H7 (cell line): ENCODE data around the gene AKT2. TPM values are rescaled to one million over a fixed set of nuclear protein-coding genes. Genes with fewer than 3 reads are reported as not detected.

Experiments
- DNase-seq: peaks from one replicate; pipeline ENCODE4 v3.0.0; 2012
- H3K27me3 ChIP-seq: 2 replicates; pipeline ENCODE4 v1.6.0; 2011; ENCODE audit warnings: mild to moderate bottlenecking, low read length; ENCODE audit not compliant: control insufficient read depth, insufficient read depth
- H3K36me3 ChIP-seq: replicated peaks from 2 replicates; pipeline ENCODE4 v1.5.1; 2011; ENCODE audit warnings: low read length; ENCODE audit not compliant: control insufficient read depth, insufficient read depth
- H3K4me3 ChIP-seq: 2 replicates; pipeline ENCODE4 v1.5.1; 2011; ENCODE audit warnings: low read depth, mild to moderate bottlenecking, control low read depth, low read length, moderate library complexity; ENCODE audit not compliant: insufficient read depth
- total RNA-seq: library from RNA; depleted of rRNA; stranded (reverse); fragments of >200 nt; shearing (Covaris generic); gene quantifications from 2 replicates; pipeline ENCODE4 v1.2.3, GENCODE V29; 2014

AKT2 gene
- total RNA-seq, 1 experiment from 2014 or later: 126 TPM

GRCh38 chr19:40233811-40234389, 51.2 kb downstream of the AKT2 start:
- H3K36me3 ChIP-seq: peaks cover 4% of the 10 kb centered on the region
- no peak for DNase-seq
- no peaks in the 10 kb centered on the region for H3K27me3 ChIP-seq
- no peak overlapping the region for H3K4me3 ChIP-seq

DNA sequence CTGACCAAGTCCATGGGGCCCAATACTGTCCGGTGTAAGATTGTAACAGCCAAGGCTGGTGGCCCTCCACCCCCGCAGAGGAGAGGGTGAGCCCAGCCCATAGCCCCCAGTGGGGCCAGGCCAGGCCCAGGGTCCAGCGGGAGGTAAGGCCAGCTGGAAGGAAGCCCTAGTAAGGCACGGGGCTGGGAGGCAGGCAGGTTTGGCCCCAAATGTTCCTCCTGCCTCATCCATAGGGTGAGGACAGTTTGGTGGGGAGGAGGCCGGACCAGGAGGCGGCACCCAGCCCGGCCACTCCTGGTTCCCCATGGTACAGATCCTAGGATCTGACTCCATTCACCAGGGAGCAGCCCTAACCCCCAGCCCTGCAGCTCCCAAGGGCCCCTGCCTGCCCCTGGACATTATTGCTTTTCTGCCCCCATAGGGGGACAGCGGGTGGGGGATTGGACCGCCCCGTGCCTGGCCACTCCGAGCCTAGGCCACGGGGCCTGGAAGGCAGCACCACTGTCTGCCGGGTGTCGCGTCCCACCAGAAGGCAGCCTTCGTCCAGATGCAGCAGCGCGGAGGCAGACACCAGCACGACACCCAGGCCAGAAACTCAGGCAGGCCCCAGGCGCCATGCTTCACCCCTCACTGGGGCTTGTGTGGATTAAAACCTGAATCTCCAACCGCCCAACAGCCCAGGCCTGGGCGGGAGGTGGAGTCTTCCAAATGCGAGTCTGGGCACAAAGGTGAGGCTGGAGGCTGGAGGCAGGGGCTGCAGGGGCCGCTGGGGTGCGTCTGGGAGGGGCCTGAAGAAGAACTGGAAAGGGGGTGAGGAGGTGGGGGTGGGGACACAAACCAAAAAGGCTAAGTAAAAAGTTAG, 52.0 kb downstream of the AKT2 start:
- no peak overlapping the region for H3K4me3 ChIP-seq
- peaks cover 4% of the 10 kb centered on the region for H3K36me3 ChIP-seq
- peak; percentile 69 for DNase-seq
- H3K27me3 ChIP-seq: no peaks in the 10 kb centered on the region

DNA sequence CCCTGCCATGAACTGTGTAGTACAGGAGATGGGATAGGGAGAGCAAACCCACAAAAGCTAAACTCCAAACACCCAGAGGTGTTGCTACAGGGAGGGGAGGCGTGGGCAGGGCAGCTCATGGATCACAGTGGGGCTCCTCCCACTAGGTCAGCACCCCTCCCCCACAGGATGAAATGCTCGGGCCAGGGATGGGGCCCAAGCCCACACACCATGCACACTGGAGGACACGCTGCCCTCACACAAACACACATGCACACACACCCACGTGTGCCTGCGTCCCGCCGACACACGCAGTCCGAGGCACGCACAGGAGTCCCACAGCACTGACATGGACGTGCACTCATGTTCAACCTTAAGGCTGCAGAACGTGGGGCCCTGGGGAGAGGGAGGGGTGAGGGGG, 52.7 kb downstream of the AKT2 start:
- peak; percentile 79 for DNase-seq
- H3K36me3 ChIP-seq: peaks cover 4% of the 10 kb centered on the region

DNA sequence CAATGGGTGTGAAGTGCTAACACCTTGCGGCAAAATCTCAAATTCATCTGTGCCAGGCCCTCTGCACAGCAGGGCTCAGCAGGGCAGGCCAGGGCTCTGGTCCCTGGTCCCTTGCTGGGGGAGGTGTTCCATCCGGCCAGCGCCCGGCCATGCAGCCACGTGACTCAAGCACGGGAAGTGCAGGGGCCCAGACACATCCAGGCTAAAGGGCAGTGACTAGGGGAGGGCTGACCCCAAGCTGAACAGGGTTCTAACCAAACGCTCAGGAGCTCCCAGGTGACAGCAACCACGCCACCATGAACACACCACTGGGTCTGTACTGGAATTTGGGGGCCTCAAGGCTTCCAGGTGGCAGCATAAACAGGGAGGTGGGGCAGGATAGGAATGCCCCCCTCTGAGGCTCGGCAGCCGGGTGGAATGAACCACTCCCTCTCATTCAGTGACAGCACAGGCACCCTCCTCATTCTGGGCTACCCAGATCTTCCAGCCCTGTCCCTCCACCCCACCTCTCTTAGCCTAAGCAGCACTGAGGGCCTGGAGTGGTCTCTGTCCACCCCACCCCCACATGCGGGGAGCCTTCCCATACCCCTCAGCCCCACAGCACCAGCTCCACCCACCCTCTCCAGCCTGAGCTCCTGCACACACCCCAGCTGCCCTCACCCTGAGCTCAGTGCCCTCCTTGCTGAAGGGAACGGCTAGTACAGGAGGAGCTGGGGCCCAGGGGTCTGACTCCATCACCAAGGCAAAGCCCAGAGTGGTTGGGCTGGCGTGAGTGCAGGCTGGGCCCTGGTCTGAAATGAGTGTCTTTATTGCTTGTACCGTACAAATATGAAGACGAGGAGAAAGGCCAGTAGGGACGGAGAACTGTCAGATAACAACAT, 53.4 kb downstream of the AKT2 start:
- no peak overlapping the region for H3K4me3 ChIP-seq
- H3K36me3 ChIP-seq: peaks cover 4% of the 10 kb centered on the region
- H3K27me3 ChIP-seq: no peaks in the 10 kb centered on the region
- DNase-seq: peak; percentile 88

More for the DNA sequence above, 52.7 kb downstream of the AKT2 start:
- H3K27me3 ChIP-seq: no peaks in the 10 kb centered on the region
- H3K4me3 ChIP-seq: no peak overlapping the region

DNA sequence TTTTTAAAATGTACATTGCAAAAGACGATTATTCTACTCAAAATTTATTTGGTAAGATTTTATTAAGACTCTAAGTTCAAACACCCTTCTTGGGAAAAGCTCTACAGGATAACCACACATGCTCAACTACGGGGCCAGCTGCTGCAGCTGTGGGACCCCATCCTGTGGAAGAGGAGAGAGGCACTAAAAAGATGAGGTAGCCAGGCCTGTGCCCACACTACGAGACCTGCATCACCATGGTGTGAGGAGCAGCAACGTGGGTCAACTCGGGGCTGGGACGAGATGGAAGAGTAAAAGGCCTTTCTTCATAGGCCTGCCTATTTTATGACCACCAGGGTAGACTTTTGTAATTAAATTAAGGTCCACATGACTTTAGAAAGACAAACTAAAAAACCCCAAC, 54.1 kb downstream of the AKT2 start:
- no peak overlapping the region for H3K4me3 ChIP-seq
- no peaks in the 10 kb centered on the region for H3K27me3 ChIP-seq
- H3K36me3 ChIP-seq: peaks cover 4% of the 10 kb centered on the region
- DNase-seq: no peak

GRCh38 chr19:40229926-40230417, 55.2 kb downstream of the AKT2 start:
- no peak for DNase-seq
- Histone ChIP-seq H3K4me3 (no peak overlapping the region), H3K36me3 (peaks cover under 1% of the 10 kb centered on the region), H3K27me3 (peaks cover 1% of the 10 kb centered on the region; the same call in 1 of the 2 replicates)

DNA sequence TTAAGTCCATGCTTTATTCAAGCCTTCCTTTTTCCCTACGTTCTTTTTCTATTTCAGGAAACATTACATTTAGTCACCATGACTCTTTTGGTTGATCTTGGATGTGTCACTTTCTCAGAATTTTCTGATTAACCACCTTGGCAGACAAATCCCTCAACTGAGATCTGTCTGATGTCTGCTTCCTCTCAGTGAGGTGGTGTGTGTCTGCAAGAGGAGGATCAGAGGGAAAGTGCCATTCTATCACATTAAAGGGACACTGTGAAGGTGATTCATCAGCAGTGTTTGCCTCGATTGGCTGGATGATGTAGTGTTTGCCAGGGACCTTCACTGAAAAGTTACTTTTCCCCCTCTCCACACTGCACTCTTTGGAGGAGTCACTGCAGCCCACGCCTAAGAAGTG, 55.7 kb downstream of the AKT2 start:
- DNase-seq: no peak
- Histone ChIP-seq H3K36me3 (no peaks in the 10 kb centered on the region; the same call in 1 of the 2 replicates), H3K27me3 (peaks cover 1% of the 10 kb centered on the region; the same call in 1 of the 2 replicates), H3K4me3 (no peak overlapping the region)

- no peak overlapping the region for H3K4me3 ChIP-seq
- H3K27me3 ChIP-seq: peaks cover 3% of the 10 kb centered on the region; the same call in 1 of the 2 replicates
- no peak for DNase-seq
- no peaks in the 10 kb centered on the region; the same call in 1 of the 2 replicates for H3K36me3 ChIP-seq
Observed at GRCh38 chr19:40228863-40229262, 56.3 kb downstream of the AKT2 start.

DNA sequence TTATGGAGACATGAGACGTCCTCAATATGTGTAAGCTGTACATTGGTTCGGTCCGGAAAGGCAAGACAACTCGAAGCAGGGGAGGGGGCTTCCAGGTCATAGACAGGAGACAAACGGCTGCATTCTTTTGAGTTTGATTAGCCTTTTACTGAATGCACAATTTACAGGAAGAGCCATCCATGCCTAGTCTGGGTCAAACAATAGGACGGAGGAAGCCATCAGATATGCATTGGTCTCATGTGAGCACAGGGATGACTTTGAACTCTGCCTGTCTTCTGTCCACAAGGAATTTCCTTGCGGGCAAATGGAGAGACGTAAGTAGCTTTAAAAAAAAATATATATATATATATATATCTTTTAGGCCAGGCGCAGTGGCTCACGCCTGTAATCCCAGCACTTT, 56.8 kb downstream of the AKT2 start:
- Histone ChIP-seq H3K36me3 (no peaks in the 10 kb centered on the region; the same call in 1 of the 2 replicates), H3K4me3 (no peak overlapping the region), H3K27me3 (peaks cover 6% of the 10 kb centered on the region)
- DNase-seq: no peak

DNA sequence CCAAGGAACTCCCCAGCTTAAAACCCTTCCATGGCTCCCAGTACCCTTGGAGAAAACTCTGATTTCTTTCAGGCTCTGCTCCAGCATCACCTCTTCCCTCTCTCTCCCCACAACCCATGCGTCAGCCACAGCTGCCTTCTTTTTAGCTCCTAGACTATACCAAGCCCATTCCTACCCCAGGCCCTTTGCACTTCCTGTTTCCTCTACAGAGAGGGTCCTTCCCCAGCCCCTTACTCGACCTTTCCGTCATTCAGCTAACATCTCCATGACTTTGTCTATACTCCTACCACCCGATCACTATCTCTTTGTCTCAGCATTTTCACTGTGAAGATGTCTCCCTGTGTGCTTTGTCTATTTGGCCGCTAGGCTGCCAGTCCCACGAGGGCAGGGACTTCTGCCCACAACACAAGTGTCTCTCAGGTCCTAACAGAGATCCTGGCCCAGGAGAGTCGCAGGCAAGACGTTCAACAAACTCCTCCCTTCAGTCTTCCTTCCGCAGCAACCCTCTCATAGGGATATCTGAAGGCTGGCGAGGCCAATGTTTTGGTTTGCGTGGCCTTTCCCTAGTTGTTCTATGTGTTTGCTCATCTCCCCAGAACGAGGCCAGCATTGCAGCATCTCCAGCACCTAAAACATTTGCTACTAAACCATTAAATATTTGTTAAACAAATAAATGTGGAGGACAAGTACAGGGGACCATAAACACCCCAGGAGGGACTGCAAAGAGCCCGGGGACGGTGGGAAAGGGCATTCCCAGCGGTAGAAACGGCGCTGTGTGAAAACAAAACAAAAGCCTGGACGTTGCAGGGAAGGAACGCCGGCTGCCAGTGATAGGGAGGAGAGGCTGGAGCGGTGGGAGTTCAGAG, 59.5 kb downstream of the AKT2 start:
- DNase-seq: no peak
- no peaks in the 10 kb centered on the region for H3K36me3 ChIP-seq
- peak overlapping the region; percentile 23; the same call in 1 of the 2 replicates for H3K4me3 ChIP-seq
- peaks cover 6% of the 10 kb centered on the region for H3K27me3 ChIP-seq

DNA sequence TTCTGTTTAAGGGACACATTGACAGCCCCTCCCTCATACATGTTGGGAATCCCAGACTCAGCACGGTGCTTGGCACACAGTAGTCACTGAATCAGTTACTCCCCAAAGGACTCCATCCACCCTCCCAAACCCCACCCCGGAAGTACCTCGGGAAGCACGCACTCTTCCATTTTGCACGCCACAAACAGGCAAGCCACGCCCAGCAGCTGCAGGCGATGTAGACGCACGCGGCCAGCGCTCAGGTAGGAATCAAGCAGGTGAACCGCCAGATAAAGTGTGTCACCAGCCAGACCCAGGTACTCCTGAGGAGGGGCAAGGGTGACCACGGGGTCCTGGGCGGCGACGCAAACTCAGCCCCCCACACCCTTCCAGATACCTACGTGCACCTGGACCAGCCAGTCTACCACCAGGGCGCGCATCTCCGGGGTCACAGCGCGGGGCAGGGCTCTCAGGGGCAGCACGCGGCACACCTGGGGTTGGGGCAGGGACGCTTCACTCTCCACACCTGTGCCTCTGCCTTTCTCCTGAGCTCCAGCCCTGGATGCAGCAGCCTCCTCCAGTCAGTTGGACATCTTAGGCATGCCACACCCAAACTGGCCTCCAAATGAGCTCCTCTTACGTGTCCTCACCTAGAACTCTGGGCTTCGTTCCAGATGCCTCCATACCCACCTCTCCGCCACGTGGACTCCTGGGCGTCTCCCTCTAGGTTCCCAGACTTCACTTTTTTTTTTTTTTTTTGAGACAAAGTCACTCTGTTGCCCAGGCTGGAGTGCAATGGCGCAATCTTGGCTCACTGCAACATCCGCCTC, 60.6 kb downstream of the AKT2 start:
- H3K27me3 ChIP-seq: peaks cover 8% of the 10 kb centered on the region
- no peaks in the 10 kb centered on the region for H3K36me3 ChIP-seq
- H3K4me3 ChIP-seq: no peak overlapping the region
- DNase-seq: peak; percentile 69

DNA sequence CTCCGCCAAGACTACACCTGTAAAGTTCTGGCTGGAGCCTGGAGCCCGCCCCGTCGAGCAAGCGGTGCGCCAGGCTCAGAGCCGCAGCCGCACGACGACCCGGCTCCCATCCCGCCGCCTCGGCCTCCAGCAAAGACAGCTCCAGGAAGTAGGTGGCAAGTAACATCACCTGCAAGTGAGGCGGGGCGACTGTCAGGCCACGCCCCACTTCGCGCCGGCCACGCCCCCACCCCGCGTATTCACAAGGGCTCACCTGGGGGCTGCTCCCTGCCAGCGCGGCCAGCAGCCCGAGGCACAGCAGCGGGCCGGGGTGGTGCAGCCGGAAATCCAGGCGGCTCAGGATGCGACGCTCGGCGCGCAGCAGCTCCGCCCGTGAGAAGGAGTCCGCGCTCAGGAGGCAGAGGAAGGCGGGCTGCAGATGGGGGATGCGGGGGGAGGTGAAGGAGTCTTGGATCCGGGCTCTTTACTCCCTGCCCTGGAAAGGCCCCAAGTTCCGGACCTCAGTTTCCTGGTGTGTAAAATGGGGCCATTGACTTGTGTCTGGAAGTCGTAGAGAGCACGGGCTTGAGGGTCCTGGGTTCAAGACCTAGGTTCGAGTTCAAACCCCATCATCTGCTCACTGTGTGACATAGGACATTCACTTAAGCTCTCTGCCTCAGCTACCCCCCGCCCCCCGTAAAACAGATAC, 61.9 kb downstream of the AKT2 start:
- peak; percentile 99 for DNase-seq
- peaks cover 13% of the 10 kb centered on the region for H3K27me3 ChIP-seq
- peak overlapping the region; percentile 31 for H3K4me3 ChIP-seq
- H3K36me3 ChIP-seq: no peaks in the 10 kb centered on the region
